PC-3 (cell line): ENCODE data around the gene FLT1. TPM values are rescaled to one million over a fixed set of nuclear protein-coding genes. Genes with fewer than 3 reads are reported as not detected.

ENCODE experiments used
- ATAC-seq: fragments of 200-7000 bp; cut with Tn5 transposase; 2 replicates; pipeline ENCODE4 v1.9.1; 2020; ENCODE audit warnings: mild to moderate bottlenecking, moderate library complexity
- BruUV-seq: library from RNA; stranded (reverse); fragments of 400-500 nt; replicated peaks from 2 replicates; lab custom pipeline; 2021; lab: Mats Ljungman, UMichigan
- CTCF ChIA-PET: fragments of 300-600 bp; sonication (Branson Sonifier 250); formaldehyde crosslinking; loops from one replicate; lab custom pipeline; 2022; ENCODE audit warnings: antibody characterized with exemption; lab: Charles Lee
- POLR2A ChIA-PET: fragments of 300-600 bp; sonication (Branson Sonifier 250); formaldehyde crosslinking; loops from one replicate; lab custom pipeline; 2022; ENCODE audit warnings: antibody characterized with exemption; ENCODE audit not compliant: unreplicated experiment; lab: Charles Lee
- DNase-seq: peaks from one replicate; pipeline ENCODE4 v3.0.0-alpha.2; 2015
- H2AFZ ChIP-seq: fragments of 300-600 bp; sonication (generic); 2 replicates; pipeline ENCODE4 v1.6.0; 2016; ENCODE audit warnings: antibody characterized with exemption, low read length
- H3F3A ChIP-seq: fragments of 300-600 bp; sonication (generic); one replicate; pipeline ENCODE4 v1.6.0; 2017; ENCODE audit warnings: antibody characterized with exemption, low read length, control low read depth, mild to moderate bottlenecking; ENCODE audit not compliant: unreplicated experiment
- H3K27ac ChIP-seq: fragments of 300-600 bp; sonication (generic); 2 replicates; pipeline ENCODE4 v1.5.1; 2016; ENCODE audit warnings: mild to moderate bottlenecking, low read length
- H3K27me3 ChIP-seq: fragments of 300-600 bp; sonication (generic); 2 replicates; pipeline ENCODE4 v1.6.1; 2016; ENCODE audit warnings: low read length, mixed read lengths
- H3K36me3 ChIP-seq: fragments of 300-600 bp; sonication (generic); 2 replicates; pipeline ENCODE4 v1.6.1; 2016; ENCODE audit warnings: low read depth, mixed run types, low read length, mixed read lengths
- H3K4me1 ChIP-seq: fragments of 300-600 bp; sonication (generic); 2 replicates; pipeline ENCODE4 v1.5.1; 2016; ENCODE audit warnings: low read length; ENCODE audit not compliant: insufficient read depth
- H3K4me2 ChIP-seq: fragments of 300-600 bp; sonication (generic); 2 replicates; pipeline ENCODE4 v1.6.0; 2016; ENCODE audit warnings: low read length
- H3K4me3 ChIP-seq: fragments of 300-600 bp; sonication (generic); 2 replicates; pipeline ENCODE4 v1.5.1; 2016; ENCODE audit warnings: mild to moderate bottlenecking, low read length, mixed read lengths
- H3K79me2 ChIP-seq: fragments of 300-600 bp; sonication (generic); 2 replicates; pipeline ENCODE4 v1.6.1; 2017; ENCODE audit warnings: low read length, mixed read lengths
- H3K9ac ChIP-seq: fragments of 300-600 bp; sonication (generic); 2 replicates; pipeline ENCODE4 v1.6.0; 2016; ENCODE audit warnings: mild to moderate bottlenecking, low read length
- H3K9me2 ChIP-seq: fragments of 300-600 bp; sonication (generic); replicated peaks from 2 replicates; pipeline ENCODE4 v1.6.1; 2016; ENCODE audit warnings: mixed run types, low read length, mixed read lengths
- H3K9me3 ChIP-seq: fragments of 300-600 bp; sonication (generic); 2 replicates; pipeline ENCODE4 v1.6.1; 2016; ENCODE audit warnings: low read length, mixed read lengths
- H4K20me1 ChIP-seq: fragments of 300-600 bp; sonication (generic); 2 replicates; pipeline ENCODE4 v1.6.1; 2016; ENCODE audit warnings: low read length, mixed read lengths
- CTCF ChIP-seq: fragments of 300-600 bp; sonication (generic); conservative IDR thresholded peaks from 2 replicates; pipeline ENCODE4 v1.5.1; 2017; ENCODE audit warnings: antibody characterized with exemption, low read depth, mild to moderate bottlenecking, low read length
- EZH2 ChIP-seq: fragments of 300-600 bp; sonication (generic); IDR thresholded peaks from one replicate; pipeline ENCODE4 v1.6.1; 2017; ENCODE audit warnings: antibody characterized with exemption, mild to moderate bottlenecking, low read length; ENCODE audit not compliant: unreplicated experiment
- EZH2phosphoT487 ChIP-seq: fragments of 300-600 bp; sonication (generic); IDR thresholded peaks from 2 replicates; pipeline ENCODE4 v1.6.1; 2018; ENCODE audit warnings: mild to moderate bottlenecking, antibody characterized with exemption, low read length, borderline replicate concordance
- intact Hi-C: fragments of 100-400 bp; cut with micrococcal nuclease; formaldehyde crosslinking; loops from 2 replicates; pipeline ENCODE4 v1.9.0; 2023
- total RNA-seq: library from RNA; depleted of rRNA; stranded (reverse); fragments of >200 nt; gene quantifications from 2 replicates; pipeline ENCODE4 v1.2.3, GENCODE V29; 2014

FLT1 gene
- total RNA-seq, 1 experiment from 2014 or later, result 1.2 TPM

DNA sequence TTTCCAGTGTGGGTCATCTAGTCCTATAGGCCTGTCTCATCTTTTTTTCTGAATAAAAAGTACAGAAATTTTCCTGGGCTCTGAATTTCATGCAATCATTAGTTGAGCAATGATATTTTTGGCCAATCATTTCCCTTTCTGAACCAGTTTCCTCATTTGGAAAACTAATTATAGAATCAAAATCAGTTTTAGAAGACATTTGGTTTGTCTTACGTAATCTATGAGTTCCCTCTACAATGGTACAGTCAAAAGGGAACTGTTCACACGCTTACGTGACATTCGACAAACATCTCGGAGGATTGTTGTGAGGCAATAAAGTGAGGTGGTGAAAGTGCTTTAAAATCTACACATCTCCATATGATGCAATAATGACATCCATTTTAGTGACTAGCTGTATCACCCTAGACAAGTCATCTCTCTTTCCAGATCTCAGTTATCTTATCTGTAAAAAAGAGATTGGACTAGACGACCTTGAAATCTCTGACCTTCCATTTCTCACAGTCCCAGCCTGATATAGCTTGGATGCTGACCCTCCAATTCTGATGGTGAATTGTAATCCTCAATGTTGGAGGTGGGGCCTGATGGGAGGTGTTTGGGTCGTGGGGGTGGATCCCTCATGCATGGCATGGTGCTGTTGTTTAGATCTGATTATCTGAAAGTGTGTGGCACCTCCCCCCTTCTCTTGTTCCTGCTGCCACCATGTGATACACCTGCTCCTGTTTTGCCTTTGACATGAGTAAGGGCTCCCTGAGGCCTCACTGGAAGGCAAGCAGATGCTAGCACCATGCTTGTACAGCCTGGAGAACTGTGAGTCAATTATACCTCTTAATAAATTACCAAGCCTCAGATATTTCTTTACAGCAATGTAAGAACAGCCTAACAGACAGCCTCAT, 26.7 kb downstream of the FLT1 start:
- Histone ChIP-seq H3K9me3 (no peaks in the 10 kb centered on the region; the same call in 1 of the 2 replicates), H3K4me1 (peaks cover 9% of the 10 kb centered on the region), H3K36me3 (no peaks in the 10 kb centered on the region), H3K9ac (no peak overlapping the region), H3K4me3 (no peak overlapping the region), H3K9me2 (no peaks in the 10 kb centered on the region), H3K4me2 (no peak overlapping the region), H3K27me3 (peaks cover 17% of the 10 kb centered on the region; the same call in 1 of the 2 replicates), H3K79me2 (no peaks in the 10 kb centered on the region), H3K27ac (no peak overlapping the region), H2AFZ (no peak overlapping the region), H4K20me1 (no peaks in the 10 kb centered on the region), H3F3A (no peaks in the 10 kb centered on the region)
- intact Hi-C loops, result no loop called here
- ChIA-PET CTCF (no interaction called here), POLR2A (no interaction called here)
- DNase-seq (no peak), ATAC-seq (no peak)
- BruUV-seq, result no TSS peak
- TF ChIP-seq CTCF (no peak), EZH2phosphoT487 (no peak), EZH2 (no peak)

DNA sequence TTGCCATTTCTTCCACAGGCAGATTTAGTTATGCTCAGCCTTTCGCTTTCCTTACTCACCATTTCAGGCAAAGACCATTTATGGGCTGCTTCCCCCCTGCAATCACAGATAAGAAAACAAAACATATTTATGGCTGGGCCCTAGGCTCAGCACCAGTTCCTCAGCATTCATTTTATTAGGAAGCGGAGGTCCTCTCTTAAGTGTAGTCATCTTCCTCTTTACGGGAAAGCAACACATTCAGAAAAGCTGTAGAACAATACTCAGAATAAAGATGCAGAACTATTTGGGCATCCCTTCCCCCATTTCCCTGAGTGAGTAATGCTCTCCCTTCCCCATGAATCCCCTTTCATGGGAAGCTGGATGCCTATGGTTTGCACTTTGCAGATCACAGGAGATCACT, 27.9 kb downstream of the FLT1 start:
- no peaks in the 10 kb centered on the region for H3K9me3 ChIP-seq
- H4K20me1 ChIP-seq, result no peaks in the 10 kb centered on the region
- BruUV-seq, result no TSS peak
- no peak for ATAC-seq
- intact Hi-C loops, result no loop called here
- peaks cover 9% of the 10 kb centered on the region for H3K4me1 ChIP-seq
- H3K4me3 ChIP-seq, result no peak overlapping the region
- no peaks in the 10 kb centered on the region for H3K36me3 ChIP-seq
- no peak overlapping the region for H2AFZ ChIP-seq
- H3F3A ChIP-seq, result no peaks in the 10 kb centered on the region
- POLR2A ChIA-PET, result no interaction called here
- TF ChIP-seq EZH2phosphoT487, result no peak
- TF ChIP-seq CTCF, result no peak
- no peak for TF ChIP-seq EZH2
- no peak overlapping the region for H3K27ac ChIP-seq
- no peak overlapping the region for H3K4me2 ChIP-seq
- no peak for DNase-seq
- peaks cover 24% of the 10 kb centered on the region; the same call in 1 of the 2 replicates for H3K27me3 ChIP-seq
- H3K79me2 ChIP-seq, result no peaks in the 10 kb centered on the region
- no peak overlapping the region for H3K9ac ChIP-seq
- no peaks in the 10 kb centered on the region for H3K9me2 ChIP-seq
- CTCF ChIA-PET, result no interaction called here

DNA sequence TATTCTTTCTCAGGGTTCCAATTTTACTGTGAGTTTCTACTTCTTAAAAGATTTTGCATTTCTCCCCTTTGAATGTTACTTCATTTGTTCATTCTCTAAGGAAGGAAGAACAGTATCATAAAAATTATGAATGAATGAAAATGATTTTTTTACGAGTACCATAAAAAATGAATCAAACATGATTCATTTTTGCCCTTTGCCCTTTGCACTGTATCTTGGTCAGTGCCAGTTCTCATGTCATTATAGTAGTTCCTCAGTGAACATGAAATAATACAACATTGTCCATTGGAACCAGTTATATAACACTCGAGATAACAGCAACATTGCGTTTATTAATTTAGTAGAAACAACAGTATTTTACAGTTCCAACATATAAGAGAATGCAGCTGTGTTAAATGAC, 28.8 kb downstream of the FLT1 start:
- peak overlapping the region; percentile 37; the same call in 1 of the 2 replicates for H3K27ac ChIP-seq
- intact Hi-C loops, result no loop called here
- BruUV-seq, result no TSS peak

More for the DNA sequence above, 28.8 kb downstream of the FLT1 start:
- no peaks in the 10 kb centered on the region for H3K36me3 ChIP-seq
- ChIA-PET CTCF (no interaction called here), POLR2A (no interaction called here)
- TF ChIP-seq EZH2phosphoT487 (no peak), CTCF (no peak), EZH2 (no peak)
- H3K79me2 ChIP-seq, result no peaks in the 10 kb centered on the region
- H4K20me1 ChIP-seq, result no peaks in the 10 kb centered on the region
- H3K27me3 ChIP-seq, result peaks cover 29% of the 10 kb centered on the region; the same call in 1 of the 2 replicates
- no peaks in the 10 kb centered on the region for H3K9me2 ChIP-seq
- H2AFZ ChIP-seq, result no peak overlapping the region
- no peak overlapping the region for H3K4me3 ChIP-seq
- H3F3A ChIP-seq, result no peaks in the 10 kb centered on the region
- H3K9me3 ChIP-seq, result no peaks in the 10 kb centered on the region
- DNase-seq (peak; percentile 42), ATAC-seq (no peak)
- no peak overlapping the region for H3K9ac ChIP-seq
- H3K4me1 ChIP-seq, result peaks cover 9% of the 10 kb centered on the region
- no peak overlapping the region for H3K4me2 ChIP-seq
